BE2C (cell line): ENCODE results near the gene RABGEF1.
"Not testable (repeated sequence)": the region's sequence is repeated elsewhere in the genome, so short reads cannot be mapped to it uniquely, and the experiment has no call there.

Experiments
- DNase-seq: peaks from one replicate; pipeline ENCODE4 v3.0.0-alpha.2; 2020
- H3K27me3 ChIP-seq: fragments of 250-450 bp; sonication (Bioruptor Pico); 2 replicates; pipeline ENCODE4 v1.5.1; 2020; ENCODE audit warnings: mild to moderate bottlenecking
- H3K36me3 ChIP-seq: fragments of 250-450 bp; sonication (Bioruptor Pico); 2 replicates; pipeline ENCODE4 v1.5.1; 2020; ENCODE audit warnings: mild to moderate bottlenecking
- H3K4me1 ChIP-seq: fragments of 250-450 bp; sonication (Bioruptor Pico); 2 replicates; pipeline ENCODE4 v1.5.1; 2020
- H3K4me3 ChIP-seq: 2 replicates; pipeline ENCODE4 v1.5.1; 2011; ENCODE audit warnings: low read depth, low read length
- H3K9me3 ChIP-seq: fragments of 250-450 bp; sonication (Bioruptor Pico); 2 replicates; pipeline ENCODE4 v1.5.1; 2020
- CTCF ChIP-seq: IDR thresholded peaks from 2 replicates; pipeline ENCODE4 v1.5.1; 2012; ENCODE audit warnings: mild to moderate bottlenecking, low read depth, low read length

RABGEF1 gene

GRCh38 chr7:66737667-66738066 is 2.9 kb upstream of the RABGEF1 start:
- no peak for DNase-seq
- no peaks in the 10 kb centered on the region for H3K4me1 ChIP-seq
- TF ChIP-seq CTCF: no peak

GRCh38 chr7:66739477-66739876 is 1.1 kb upstream of the RABGEF1 start:
- Histone ChIP-seq H3K27me3 (no peaks in the 10 kb centered on the region), H3K9me3 (no peaks in the 10 kb centered on the region; the same call in 1 of the 2 replicates), H3K4me3 (peak overlapping the region; percentile 90), H3K4me1 (no peaks in the 10 kb centered on the region), H3K36me3 (no peaks in the 10 kb centered on the region)
- no peak for TF ChIP-seq CTCF
- DNase-seq: no peak

More at GRCh38 chr7:66737667-66738066, 2.9 kb upstream of the RABGEF1 start:
- Histone ChIP-seq H3K27me3 (no peaks in the 10 kb centered on the region), H3K36me3 (no peaks in the 10 kb centered on the region), H3K9me3 (no peaks in the 10 kb centered on the region; the same call in 1 of the 2 replicates), H3K4me3 (no peak overlapping the region)

GRCh38 chr7:66739953-66740301 is 606 bp upstream of the RABGEF1 start:
- Histone ChIP-seq H3K9me3 (no peaks in the 10 kb centered on the region; the same call in 1 of the 2 replicates), H3K4me3 (peak overlapping the region; percentile 90), H3K27me3 (no peaks in the 10 kb centered on the region), H3K4me1 (no peaks in the 10 kb centered on the region), H3K36me3 (no peaks in the 10 kb centered on the region)
- no peak for TF ChIP-seq CTCF
- DNase-seq: no peak

GRCh38 chr7:66740980-66741709 is 612 bp downstream of the RABGEF1 start:
- not testable (repeated sequence) for H3K9me3 ChIP-seq, H3K27me3 ChIP-seq, H3K4me1 ChIP-seq, H3K36me3 ChIP-seq
- H3K4me3 ChIP-seq: peak overlapping the region; percentile 90
- DNase-seq: peak; percentile 64

- DNase-seq: no peak
- Histone ChIP-seq H3K27me3 (no peaks in the 10 kb centered on the region), H3K9me3 (no peaks in the 10 kb centered on the region), H3K36me3 (no peaks in the 10 kb centered on the region), H3K4me1 (no peaks in the 10 kb centered on the region), H3K4me3 (peak overlapping the region; percentile 90)
- TF ChIP-seq CTCF: no peak
Measured at GRCh38 chr7:66741710-66742049, 1.1 kb downstream of the RABGEF1 start.

- H3K4me3 ChIP-seq: not testable (repeated sequence)
Measured at GRCh38 chr7:66742298-66742697, 1.8 kb downstream of the RABGEF1 start.

GRCh38 chr7:66743920-66744319 is 3.4 kb downstream of the RABGEF1 start:
- no peak overlapping the region for H3K4me3 ChIP-seq
- no peaks in the 10 kb centered on the region for H3K27me3 ChIP-seq
- H3K4me1 ChIP-seq: no peaks in the 10 kb centered on the region
- DNase-seq: no peak
- H3K36me3 ChIP-seq: no peaks in the 10 kb centered on the region
- TF ChIP-seq CTCF: no peak
- no peaks in the 10 kb centered on the region for H3K9me3 ChIP-seq

More at GRCh38 chr7:66742298-66742697, 1.8 kb downstream of the RABGEF1 start:
- not testable (repeated sequence) for DNase-seq, H3K9me3 ChIP-seq, H3K36me3 ChIP-seq, H3K4me1 ChIP-seq, H3K27me3 ChIP-seq
